ENCODE results near the gene DIMT1. TPM values are rescaled to one million over a fixed set of nuclear protein-coding genes. Genes with fewer than 3 reads are reported as not detected.

The DIMT1 gene
- polyA plus RNA-seq (2011; rRNA removed) (35.5 and 49.6 TPM in 2 replicates), polyA plus RNA-seq (2017; fragmentation: RNase III; extraction: RNeasy Plus Mini Kit Qiagen cat#74134 plus additional on column Dnase treatment) (36.9 to 40.0 TPM (median 38.4 TPM) in 3 replicates), polyA minus RNA-seq (2011; rRNA and poly(A)+ RNA removed) (7.0 and 9.5 TPM in 2 replicates)
- 27.5 and 32.4 TPM in 2 replicates for polyA plus RNA-seq (2012; cell fraction: cytosol; rRNA removed)
- 14.9 and 18.0 TPM in 2 replicates for polyA plus RNA-seq (2012; cell fraction: nucleus; rRNA removed)

GRCh38 chr5:62403411-62404250 lies at the start of gene DIMT1:
Gene DIMT1, minus strand, starts transcription at chr5:62403905. Its CDS starts 133 bp downstream, at chr5:62403772.
- H3K4me1 ChIP-seq, result peaks cover 15% of the 10 kb centered on the region
- ATAC-seq (peak; percentile 99), DNase-seq (ENCODE audit: low read depth in 1 of 2, low spot score in 1 of 2) (peak; percentile 95 to 96), FAIRE-seq (no peak)
- CTCF ChIA-PET, result interaction anchor here (0.6 to 1.4 kb wide), 5 partner anchors 8 to 51 kb away, joined by 3 to 4 read pairs (median 3); no protein-coding TSS in a partner anchor
- peak within 1 kb of the TSS; percentile 97 for H3K4me2 ChIP-seq
- POLR2A ChIA-PET, result interaction anchor here (0.9 to 3.2 kb wide), 9 partner anchors 9 to 98 kb away, joined by 3 to 87 read pairs (median 6); partner anchors contain the start of genes IPO11 and KIF2A
- peak within 1 kb of the TSS; percentile 89 to 95 for H3K27ac ChIP-seq
- H3K4me3 ChIP-seq, result peak within 1 kb of the TSS; percentile 66
- peak; percentile 64; the same call in 1 of the 2 replicates for TF ChIP-seq RARB (CRISPR knock-in tag; IDR thresholded peaks at IDR 0.05)
- no peak for TF ChIP-seq HOXB5 (CRISPR knock-in tag; IDR thresholded peaks at IDR 0.05)
- TF ChIP-seq CBX2 (IDR thresholded peaks at IDR 0.05; ENCODE audit: borderline replicate concordance, low read depth), result no peak
- TF ChIP-seq BHLHE40 (IDR thresholded peaks at IDR 0.05; ENCODE audit: low read depth, low read length), result no peak
- peak; percentile 95 for TF ChIP-seq POLR2A (IDR thresholded peaks at IDR 0.05; ENCODE audit: low read length)
- TF ChIP-seq ZC3H11A (IDR thresholded peaks at IDR 0.05), result no peak
- TF ChIP-seq USF2 (IDR thresholded peaks at IDR 0.05), result peak; percentile 78
- TF ChIP-seq JUNB (IDR thresholded peaks at IDR 0.05), result no peak
- TF ChIP-seq BCL3 (IDR thresholded peaks at IDR 0.05), result peak; percentile 94
- TF ChIP-seq CHD2 (IDR thresholded peaks at IDR 0.05; ENCODE audit: low read length, partially characterized antibody), result no peak
- TF ChIP-seq KDM1A (IDR thresholded peaks at IDR 0.05; ENCODE audit: low read depth), result no peak
- peak; percentile 71 to 91 for TF ChIP-seq JUN (IDR thresholded peaks at IDR 0.05)
- peak; percentile 99 for TF ChIP-seq PHF8 (IDR thresholded peaks at IDR 0.05; ENCODE audit: borderline replicate concordance, low read depth)
- no peak for TF ChIP-seq GATA3 (IDR thresholded peaks at IDR 0.05; ENCODE audit: borderline replicate concordance)
- TF ChIP-seq TFCP2L1 (CRISPR knock-in tag; IDR thresholded peaks at IDR 0.05), result no peak
- TF ChIP-seq MYC (IDR thresholded peaks at IDR 0.05; ENCODE audit: borderline replicate concordance, low read length), result peak; percentile 98
- no peak for TF ChIP-seq HOXB13 (CRISPR knock-in tag; IDR thresholded peaks at IDR 0.05; ENCODE audit: low read depth)
- TF ChIP-seq E2F6 (IDR thresholded peaks at IDR 0.05; ENCODE audit: borderline replicate concordance, low read depth), result peak; percentile 84
- TF ChIP-seq FOSB (CRISPR knock-in tag; IDR thresholded peaks at IDR 0.05), result no peak
- TF ChIP-seq MAX (IDR thresholded peaks at IDR 0.05), result peak; percentile 99
- 0 out of 2 replicates have a peak, but pooled peaks have one; percentile 38 for TF ChIP-seq RFX5 (IDR thresholded peaks at IDR 0.05)
- under 1% methylated on average over 43 of the region's 66 CpGs for WGBS (ENCODE audit: missing lambda C conversion rate)
- H3K9me3 ChIP-seq, result no peaks in the 10 kb centered on the region

GRCh38 chr5:62450259-62450658 lies 46.6 kb upstream of the DIMT1 start:
- Histone ChIP-seq H3K27ac (no peak overlapping the region), H3K9me3 (no peaks in the 10 kb centered on the region), H3K4me2 (no peak overlapping the region), H3K4me3 (no peak overlapping the region), H3K4me1 (no peaks in the 10 kb centered on the region)
- 83% methylated on average over 2 of the region's 2 CpGs for WGBS (ENCODE audit: missing lambda C conversion rate)
- POLR2A ChIA-PET, result no interaction called here
- no peak for DNase-seq (ENCODE audit: low read depth in 1 of 2, low spot score in 1 of 2)
- no peak for ATAC-seq
- no peak for TF ChIP-seq CBX2 (IDR thresholded peaks at IDR 0.05; ENCODE audit: borderline replicate concordance, low read depth)
- TF ChIP-seq HES2 (IDR thresholded peaks at IDR 0.05), result no peak
- no peak for TF ChIP-seq FOSL2 (IDR thresholded peaks at IDR 0.05)
- TF ChIP-seq FOSL2 (CRISPR knock-in tag; IDR thresholded peaks at IDR 0.05), result no peak
- no peak for TF ChIP-seq BHLHE40 (IDR thresholded peaks at IDR 0.05; ENCODE audit: low read depth, low read length)
- no peak for TF ChIP-seq SMC3 (IDR thresholded peaks at IDR 0.05)
- TF ChIP-seq TP53 (CRISPR knock-in tag; IDR thresholded peaks at IDR 0.05), result no peak
- TF ChIP-seq CEBPB (IDR thresholded peaks at IDR 0.05), result no peak
- TF ChIP-seq BCL3 (IDR thresholded peaks at IDR 0.05), result no peak
- CTCF ChIA-PET, result interaction anchor here (2.5 kb wide), 1 partner anchor 10 kb away, joined by 12 read pairs; no protein-coding TSS in a partner anchor
- FAIRE-seq, result no peak
